ENCODE measurements around the gene ARHGAP25.
A peak's percentile ranks its signal among the peaks of the same experiment; 100 is the strongest.

The ARHGAP25 gene

DNA sequence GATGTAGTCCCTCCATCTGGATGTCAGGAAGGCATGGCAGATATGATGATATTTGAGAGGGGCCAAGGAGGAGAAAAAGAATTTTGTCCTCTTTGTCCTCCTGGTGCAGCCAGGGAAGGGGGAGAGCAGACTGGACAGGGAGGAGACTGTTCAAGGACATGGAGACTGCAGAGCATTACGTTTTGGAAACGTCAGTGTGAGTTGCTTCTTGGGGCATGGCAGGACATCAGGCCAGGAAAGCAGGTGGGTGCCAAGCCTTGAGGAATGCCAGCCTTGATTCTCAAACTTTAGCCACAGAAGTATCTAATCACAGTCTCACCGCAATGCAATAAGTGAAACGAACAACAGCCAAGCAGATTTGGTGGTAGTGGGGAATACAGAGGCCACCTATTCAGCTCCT lies 70.4 kb downstream of the ARHGAP25 start:
- no peak for DNase-seq (ENCODE audit: low spot score)
- Histone ChIP-seq H3K4me3 (no peak overlapping the region), H3K27ac (no peak overlapping the region)
- TF ChIP-seq, protein P1, sequence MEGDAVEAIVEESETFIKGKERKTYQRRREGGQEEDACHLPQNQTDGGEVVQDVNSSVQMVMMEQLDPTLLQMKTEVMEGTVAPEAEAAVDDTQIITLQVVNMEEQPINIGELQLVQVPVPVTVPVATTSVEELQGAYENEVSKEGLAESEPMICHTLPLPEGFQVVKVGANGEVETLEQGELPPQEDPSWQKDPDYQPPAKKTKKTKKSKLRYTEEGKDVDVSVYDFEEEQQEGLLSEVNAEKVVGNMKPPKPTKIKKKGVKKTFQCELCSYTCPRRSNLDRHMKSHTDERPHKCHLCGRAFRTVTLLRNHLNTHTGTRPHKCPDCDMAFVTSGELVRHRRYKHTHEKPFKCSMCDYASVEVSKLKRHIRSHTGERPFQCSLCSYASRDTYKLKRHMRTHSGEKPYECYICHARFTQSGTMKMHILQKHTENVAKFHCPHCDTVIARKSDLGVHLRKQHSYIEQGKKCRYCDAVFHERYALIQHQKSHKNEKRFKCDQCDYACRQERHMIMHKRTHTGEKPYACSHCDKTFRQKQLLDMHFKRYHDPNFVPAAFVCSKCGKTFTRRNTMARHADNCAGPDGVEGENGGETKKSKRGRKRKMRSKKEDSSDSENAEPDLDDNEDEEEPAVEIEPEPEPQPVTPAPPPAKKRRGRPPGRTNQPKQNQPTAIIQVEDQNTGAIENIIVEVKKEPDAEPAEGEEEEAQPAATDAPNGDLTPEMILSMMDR (IDR thresholded peaks at IDR 0.05) = no peak

DNA sequence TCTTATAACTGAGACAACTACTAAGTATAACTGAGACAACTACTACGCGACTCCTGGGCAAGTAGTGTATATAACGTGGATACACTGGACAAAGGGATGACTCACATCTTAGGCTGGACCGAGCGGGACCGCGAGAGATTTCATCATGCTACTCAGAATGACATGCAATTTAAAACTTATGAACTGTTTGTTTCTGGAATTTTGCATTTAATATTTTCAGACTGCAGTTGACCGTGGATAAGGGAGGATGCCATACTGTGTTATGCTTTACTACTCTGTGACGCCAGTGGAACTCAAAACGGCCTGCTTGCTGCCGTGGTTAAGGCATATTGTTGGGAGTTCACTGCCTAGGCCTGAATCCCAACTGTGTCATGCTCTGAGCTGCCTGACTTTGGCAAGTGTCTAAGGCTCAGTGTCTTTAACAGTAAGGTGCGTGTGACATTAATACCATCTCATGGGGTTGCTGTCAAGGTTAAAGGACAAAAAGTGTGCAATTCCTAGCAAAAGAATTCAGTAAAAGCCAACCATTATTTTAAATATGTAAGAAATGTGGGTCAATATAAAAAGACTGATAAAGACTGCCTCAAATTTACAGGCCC lies 72.0 kb downstream of the ARHGAP25 start:
- H3K27ac ChIP-seq = no peak overlapping the region
- TF ChIP-seq, protein P1 (IDR thresholded peaks at IDR 0.05) = no peak

DNA sequence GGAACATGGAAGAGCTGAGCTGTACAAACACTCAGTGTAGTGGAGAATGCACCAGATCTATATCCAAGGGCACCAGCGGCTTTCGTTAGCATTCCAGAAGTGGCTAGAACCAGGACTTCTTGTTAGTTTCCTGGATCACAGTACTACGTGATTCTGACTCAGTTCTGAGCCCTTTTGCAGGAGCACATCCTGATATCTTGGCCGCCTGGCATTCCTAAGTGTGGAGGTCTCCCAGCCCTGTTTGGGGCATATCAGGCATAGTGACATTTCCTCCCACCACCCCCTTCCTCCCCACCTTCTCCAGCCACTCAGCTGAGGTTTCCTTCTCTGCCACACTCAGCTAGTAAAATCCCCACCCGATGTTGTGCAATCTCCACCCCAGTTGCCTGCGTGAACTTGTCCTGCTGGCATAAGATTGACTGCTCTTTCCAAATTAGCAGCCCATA lies 73.2 kb downstream of the ARHGAP25 start:
- DNase-seq (ENCODE audit: low spot score) = no peak
- TF ChIP-seq, protein P1 (IDR thresholded peaks at IDR 0.05) = no peak
- Histone ChIP-seq H3K27ac (peak overlapping the region in 1 of 2 donors; percentile 38), H3K4me3 (no peak overlapping the region)

More for the DNA sequence above, 72.0 kb downstream of the ARHGAP25 start:
- H3K4me3 ChIP-seq = no peak overlapping the region
- DNase-seq (ENCODE audit: low spot score) = no peak

DNA sequence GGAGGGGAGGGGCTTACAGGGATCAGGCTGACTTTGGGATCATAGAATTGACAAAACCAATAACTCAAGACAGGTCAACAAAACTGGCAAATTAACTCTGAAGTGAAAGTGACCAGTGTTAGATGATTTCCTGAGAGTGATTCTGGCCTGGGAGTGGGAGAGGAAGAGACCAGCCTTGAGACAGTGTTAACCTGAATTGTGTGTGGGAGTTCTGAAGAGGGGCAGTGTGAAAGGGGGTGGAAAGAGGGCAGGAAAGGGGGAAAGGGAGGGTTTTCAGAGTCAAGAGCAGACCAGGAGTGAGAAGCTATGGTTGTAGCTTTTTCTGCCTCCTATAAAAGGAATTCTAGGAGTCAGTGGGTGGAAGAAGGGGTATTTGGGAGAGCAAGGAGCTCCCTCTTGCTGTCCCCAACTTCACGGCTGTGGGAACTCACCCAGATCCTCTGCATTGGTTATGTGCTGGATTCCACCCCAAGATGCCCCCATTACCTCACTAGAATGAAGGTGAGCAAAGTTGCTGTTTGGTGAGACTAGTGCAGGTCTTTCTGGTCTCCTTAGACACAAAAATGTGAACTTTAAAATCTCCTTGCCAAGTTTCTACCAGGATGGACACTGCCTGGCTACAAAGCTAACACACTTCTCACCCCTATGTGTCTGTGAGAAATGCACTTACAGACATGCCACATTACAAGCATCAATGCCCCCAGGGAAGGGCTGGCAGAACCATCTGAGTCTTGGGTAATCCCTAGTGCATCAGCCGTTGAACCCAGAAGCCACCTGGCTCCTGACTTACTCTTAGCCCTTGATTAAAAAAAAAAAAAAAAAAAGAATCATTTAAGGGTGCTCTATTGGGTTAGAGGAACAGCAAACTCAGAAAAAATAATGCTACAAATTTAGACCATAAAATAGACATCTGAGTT lies 75.0 kb downstream of the ARHGAP25 start:
- Histone ChIP-seq H3K4me3 (no peak overlapping the region), H3K27ac (peak overlapping the region in 1 of 2 donors; percentile 15)
- no peak for DNase-seq (ENCODE audit: low spot score)
- TF ChIP-seq, protein P1 (IDR thresholded peaks at IDR 0.05) = no peak

DNA sequence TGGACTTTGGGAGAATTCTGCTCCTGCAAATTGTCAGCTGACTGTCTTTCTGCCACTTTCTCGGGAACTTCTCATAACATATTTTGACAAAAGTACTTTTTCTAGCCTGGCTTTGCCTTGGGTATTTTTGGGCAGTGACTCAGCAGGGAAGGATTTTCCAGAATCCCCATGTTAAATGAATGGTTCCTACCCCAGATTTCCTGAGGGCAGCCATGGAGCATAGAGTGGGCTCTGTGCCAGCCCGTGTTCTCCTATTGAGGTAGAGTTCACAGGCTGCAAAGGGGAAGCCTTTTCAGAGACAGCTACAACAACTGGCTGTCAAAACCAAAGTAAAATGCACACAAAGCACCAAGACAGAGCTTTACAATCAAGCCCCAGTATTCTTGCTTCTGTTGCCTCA lies 76.8 kb downstream of the ARHGAP25 start:
- TF ChIP-seq, protein P1 (IDR thresholded peaks at IDR 0.05) = no peak
- Histone ChIP-seq H3K27ac (peak overlapping the region; percentile 31 to 78), H3K4me3 (no peak overlapping the region)
- no peak for DNase-seq (ENCODE audit: low spot score)

DNA sequence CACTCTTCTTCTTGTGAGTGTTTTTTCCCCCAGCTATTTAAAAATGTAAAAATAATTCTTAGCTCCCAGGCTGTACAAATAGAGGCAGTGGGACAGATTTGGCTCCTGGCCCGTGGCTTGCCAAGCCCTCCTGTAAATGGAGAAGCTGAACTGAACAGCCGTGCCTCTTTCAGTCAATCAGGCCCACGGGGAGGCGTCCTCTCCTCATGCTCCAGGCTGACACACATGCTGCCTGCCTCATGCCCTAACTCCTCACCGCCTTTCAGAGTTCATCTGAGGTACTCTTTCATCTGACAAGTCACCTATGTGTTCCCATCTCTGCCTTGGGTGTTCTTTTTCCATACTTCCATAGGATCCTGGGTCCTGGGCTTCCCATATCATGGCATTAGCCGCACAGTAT lies 77.6 kb downstream of the ARHGAP25 start:
- DNase-seq (ENCODE audit: low spot score) = no peak
- TF ChIP-seq, protein P1 (IDR thresholded peaks at IDR 0.05) = no peak
- no peak overlapping the region for H3K4me3 ChIP-seq
- peak overlapping the region in 1 of 2 donors; percentile 78 for H3K27ac ChIP-seq

All from coronary artery (tissue), 2 donors.